Skin epidermis (tissue), 12 donors: ENCODE measurements around the gene ARSI.
"Not testable (repeated sequence)": the region's sequence is repeated elsewhere in the genome, so short reads cannot be mapped to it uniquely, and the experiment has no call there.

Experiments used
- H3K27ac ChIP-seq, 21 experiments: fragments of 200-600 bp; sonication (generic) in 11 of 21; one replicate each; pipeline ENCODE4 v1.5.0; 2020; ENCODE audit warnings: mild to moderate bottlenecking in 3 of 21, inconsistent platforms in 2 of 21, moderate library complexity in 2 of 21
- H3K4me3 ChIP-seq, 7 experiments: fragments of 200-600 bp; sonication (generic) in 2 of 7; one replicate each; pipeline ENCODE4 v1.5.0; 2020; ENCODE audit warnings: inconsistent platforms in 2 of 7, mild to moderate bottlenecking in 2 of 7, moderate library complexity in 1 of 7

Gene ARSI

DNA sequence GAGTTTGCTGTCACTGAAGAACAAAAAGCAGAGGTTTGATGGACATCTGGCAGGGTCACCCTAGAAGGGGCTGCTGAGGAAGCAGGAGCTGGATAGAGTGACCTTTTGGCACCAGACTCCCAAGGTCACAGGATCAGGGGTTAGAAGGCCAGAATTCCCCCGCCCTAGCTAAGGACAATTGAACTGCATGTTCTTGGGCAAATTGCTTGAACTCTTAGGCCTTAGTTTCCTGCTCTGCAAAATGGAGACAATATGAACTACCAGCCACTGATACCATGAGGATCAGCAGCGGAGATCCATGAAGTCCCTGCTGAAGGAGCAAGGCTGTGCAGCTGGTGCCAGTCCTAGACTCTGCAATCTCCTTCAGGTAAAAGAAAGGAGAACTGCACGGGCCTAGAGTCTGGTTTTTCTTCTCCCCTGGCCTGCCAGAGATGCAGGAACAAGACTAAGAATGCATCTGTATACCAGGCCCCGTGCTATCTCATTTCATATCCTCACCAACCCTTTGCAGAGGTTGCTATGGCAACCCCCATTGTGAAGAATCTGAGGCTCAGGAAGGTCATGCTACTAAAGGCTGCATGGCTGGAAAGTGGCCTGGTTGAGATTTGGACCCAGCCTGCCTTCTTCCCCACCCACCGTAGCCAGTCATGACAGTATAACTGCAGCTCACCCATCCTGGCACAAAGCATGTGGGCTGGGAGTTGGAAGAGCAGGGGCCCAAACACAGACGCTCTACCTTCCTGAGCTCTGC lies 46.9 kb downstream of the ARSI start:
- Histone ChIP-seq H3K27ac (no peak overlapping the region), H3K4me3 (no peak overlapping the region)

DNA sequence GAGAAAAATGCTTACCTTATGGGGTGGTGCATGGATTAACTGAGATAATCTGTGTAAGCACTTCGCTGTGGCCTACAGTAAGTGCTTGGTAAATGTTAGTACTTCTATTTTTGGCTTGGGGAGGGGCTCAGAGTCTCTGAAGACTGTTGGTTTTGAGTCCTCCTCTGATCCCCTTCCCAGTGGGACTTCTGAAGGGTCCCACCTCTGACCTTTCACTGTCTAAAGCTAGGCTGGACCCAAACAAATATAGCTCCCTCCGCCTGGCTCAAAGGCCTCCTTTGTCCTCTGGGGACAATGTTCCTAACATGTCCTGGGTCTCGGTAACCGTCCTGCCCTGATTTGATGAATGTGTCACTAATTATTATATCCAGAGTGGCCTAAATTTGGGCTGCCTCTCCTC lies 47.9 kb downstream of the ARSI start:
- Histone ChIP-seq H3K4me3 (no peak overlapping the region), H3K27ac (no peak overlapping the region)

GRCh38 chr5:150254363-150254762 lies 48.3 kb downstream of the ARSI start:
- no peak overlapping the region for H3K4me3 ChIP-seq
- H3K27ac ChIP-seq = no peak overlapping the region

GRCh38 chr5:150253416-150254208 lies 49.1 kb downstream of the ARSI start:
- no peak overlapping the region for H3K4me3 ChIP-seq
- no peak overlapping the region for H3K27ac ChIP-seq

DNA sequence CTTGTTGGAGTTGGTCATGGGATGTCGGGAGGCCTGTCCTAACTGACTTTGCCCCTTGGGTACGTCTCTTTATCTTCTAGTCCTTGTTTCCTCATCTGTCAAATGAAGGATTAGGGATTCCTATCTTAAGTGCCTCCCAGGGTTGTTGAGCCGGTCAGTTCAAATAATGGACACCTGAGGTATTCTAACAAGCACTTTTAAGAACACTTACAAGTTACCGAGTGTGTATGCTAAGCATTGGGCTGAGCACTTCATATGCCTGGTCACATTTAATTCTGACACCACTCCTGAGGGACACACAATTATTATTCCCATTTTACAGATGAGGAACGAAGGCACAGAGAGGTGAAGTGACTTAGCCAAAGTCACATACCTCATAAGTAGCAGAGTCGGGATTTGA lies 50.2 kb downstream of the ARSI start:
- Histone ChIP-seq H3K4me3 (no peak overlapping the region), H3K27ac (no peak overlapping the region)

DNA sequence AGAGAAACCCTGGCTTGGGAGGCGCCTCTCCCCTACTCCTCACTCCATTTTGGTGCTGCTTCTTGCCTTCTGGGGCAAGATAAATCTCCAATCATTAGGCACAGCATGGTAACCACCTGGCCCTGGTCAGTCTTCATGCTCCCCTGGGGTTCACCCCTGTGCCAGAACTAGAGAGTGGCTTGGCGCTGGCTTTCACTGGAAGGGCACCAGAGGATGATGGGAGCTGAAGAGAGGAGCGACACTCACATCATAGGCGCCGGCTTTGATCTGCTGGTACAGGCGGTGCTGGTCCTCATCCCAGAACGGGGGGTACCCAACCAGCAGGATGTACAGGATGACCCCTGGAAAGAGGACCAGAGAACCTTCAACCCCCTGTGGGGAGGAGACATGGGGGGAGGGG lies 51.2 kb downstream of the ARSI start:
- H3K4me3 ChIP-seq = no peak overlapping the region
- no peak overlapping the region for H3K27ac ChIP-seq

GRCh38 chr5:150249744-150250143 lies 53.0 kb downstream of the ARSI start:
- H3K4me3 ChIP-seq = no peak overlapping the region
- H3K27ac ChIP-seq = no peak overlapping the region

DNA sequence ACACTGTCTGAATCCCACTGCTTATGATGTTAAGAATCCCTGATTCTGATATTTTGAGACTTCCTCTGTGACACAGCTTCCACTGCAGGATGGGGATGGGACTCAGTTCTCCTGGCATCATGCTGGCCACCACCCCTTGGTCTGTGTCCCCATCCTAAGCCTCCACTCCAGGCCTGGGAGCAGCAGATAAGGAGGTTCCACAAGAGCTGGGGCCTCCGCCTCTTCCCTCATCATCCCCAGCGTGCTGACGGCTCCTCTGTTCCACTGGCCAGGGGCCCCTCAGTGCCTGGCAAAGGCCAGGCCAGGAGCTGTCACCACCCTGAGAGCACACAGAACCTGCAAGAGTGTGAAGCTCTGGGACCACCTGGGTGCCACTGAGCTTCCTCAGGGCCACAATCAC lies 53.8 kb downstream of the ARSI start:
- Histone ChIP-seq H3K4me3 (no peak overlapping the region), H3K27ac (no peak overlapping the region)

GRCh38 chr5:150248493-150248892 lies 54.2 kb downstream of the ARSI start:
- H3K27ac ChIP-seq, H3K4me3 ChIP-seq: not testable (repeated sequence)

- no peak overlapping the region for H3K27ac ChIP-seq
- no peak overlapping the region for H3K4me3 ChIP-seq
Measured at GRCh38 chr5:150247726-150248125, 55.0 kb downstream of the ARSI start.

DNA sequence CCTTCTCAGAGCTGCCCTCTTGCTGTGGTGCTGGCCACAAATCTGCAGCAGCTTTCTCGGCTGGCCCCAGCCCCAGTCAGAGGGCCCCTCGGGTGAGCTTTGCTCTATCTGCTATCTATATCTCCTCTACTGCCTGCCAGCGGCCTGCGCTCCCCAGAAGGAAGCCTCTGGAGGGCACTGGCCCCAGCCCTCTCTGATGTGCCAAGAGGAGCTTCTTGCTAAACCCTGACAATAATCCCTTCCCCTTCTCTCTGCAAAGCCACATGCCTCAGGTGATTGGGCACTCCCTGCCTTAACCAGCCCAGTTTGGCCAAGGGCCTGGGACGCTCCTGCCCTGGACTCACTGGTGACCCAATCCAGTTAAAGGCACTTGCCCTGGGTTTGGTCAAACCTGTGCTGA lies 55.9 kb downstream of the ARSI start:
- Histone ChIP-seq H3K4me3 (no peak overlapping the region), H3K27ac (no peak overlapping the region)

DNA sequence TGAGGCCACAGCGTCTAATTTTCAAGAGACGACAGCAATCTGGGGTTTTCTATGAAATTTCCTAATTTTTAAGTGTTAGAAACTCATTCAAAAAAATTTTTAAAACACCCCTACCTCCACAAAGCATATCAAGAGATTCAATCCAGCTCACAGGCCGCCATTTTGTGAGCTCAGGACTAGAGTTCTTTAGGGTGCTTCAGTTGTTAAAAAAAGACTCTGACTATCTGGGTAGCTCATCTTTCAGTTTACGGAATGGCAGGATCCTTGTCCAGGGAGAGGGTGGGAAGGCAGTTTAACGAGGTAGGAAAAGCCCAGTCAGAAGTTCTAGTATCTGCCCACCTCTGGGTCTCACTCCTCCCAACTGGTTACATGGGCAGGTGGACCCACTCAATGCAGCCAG lies 56.3 kb downstream of the ARSI start:
- H3K27ac ChIP-seq = no peak overlapping the region
- no peak overlapping the region for H3K4me3 ChIP-seq
